Measurements from ENCODE around the gene ALK. TPM values are rescaled to one million over a fixed set of nuclear protein-coding genes. Genes with fewer than 3 reads are reported as not detected.

Gene ALK
- total RNA-seq, 1 donor from 2014 or later = 0.27 TPM

DNA sequence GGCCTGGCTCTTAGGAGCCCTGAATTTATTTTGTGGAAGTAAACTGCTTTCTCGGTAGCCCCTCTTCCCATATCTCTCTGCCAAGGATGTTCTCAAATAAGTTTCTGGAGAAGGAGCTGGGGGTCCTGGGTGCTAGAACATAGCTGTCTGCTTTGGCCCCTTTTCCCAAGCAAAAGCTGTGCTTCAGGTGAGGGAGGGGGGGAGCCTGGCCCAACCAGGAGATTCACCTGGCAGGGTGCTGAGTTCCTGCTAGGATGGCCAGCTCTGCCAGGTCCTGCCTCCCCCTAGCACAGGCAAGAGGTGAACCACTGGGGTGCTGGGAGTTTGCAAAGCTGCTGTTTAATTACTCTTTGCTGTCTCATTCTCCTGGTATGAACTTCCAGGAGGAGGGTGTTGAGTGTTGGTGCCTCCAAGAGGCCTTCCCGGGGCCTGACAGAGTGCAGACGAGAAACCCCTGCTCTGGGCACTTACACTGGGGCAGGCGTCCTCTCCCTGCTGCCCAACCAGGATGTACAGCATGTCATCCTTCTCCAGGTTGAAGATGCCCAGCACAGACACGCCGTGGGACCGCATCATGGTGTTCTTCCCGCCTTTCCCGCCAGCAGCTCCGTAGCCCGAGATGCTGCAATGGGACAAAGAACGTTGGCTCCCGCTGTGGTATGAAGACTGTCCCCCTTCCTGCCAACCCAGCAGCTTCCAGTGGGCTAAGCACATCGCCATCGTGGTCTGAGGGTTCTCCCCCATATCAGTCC, 682.0 kb downstream of the ALK start:
- DNase-seq (ENCODE audit: low read depth) = no peak

- peak; percentile 56 for DNase-seq (ENCODE audit: low read depth)
Observed at GRCh38 chr2:29238497-29238896, 682.9 kb downstream of the ALK start.

DNA sequence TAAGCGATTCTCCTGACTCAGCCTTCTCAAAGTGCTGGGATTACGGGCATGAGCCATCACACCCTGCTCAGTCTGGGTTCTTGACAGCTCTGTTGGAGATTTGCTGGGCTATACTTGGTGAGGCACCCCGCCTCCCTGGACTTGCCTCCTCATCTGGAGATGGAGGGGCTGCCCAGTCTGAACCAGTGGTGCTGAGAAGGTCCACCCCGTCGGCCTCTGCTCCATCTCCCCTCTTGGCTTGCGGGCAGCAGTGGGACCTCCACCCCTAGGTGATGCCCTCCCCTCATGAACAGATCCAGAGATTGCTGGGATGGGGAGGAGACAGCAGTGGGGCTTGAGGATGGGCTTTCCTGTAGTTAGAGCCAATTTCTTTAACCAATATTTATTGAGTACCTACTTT, 685.3 kb downstream of the ALK start:
- DNase-seq (ENCODE audit: low read depth) = no peak

- DNase-seq (ENCODE audit: low read depth) = no peak
Observed at GRCh38 chr2:29235411-29235810, 686.0 kb downstream of the ALK start.

- no peak for DNase-seq (ENCODE audit: low read depth)
Observed at GRCh38 chr2:29233428-29233827, 688.0 kb downstream of the ALK start.

GRCh38 chr2:29232041-29232440, 689.3 kb downstream of the ALK start:
- DNase-seq (ENCODE audit: low read depth) = no peak

- DNase-seq (ENCODE audit: low read depth) = peak; percentile 11
Observed at GRCh38 chr2:29229640-29230039, 691.7 kb downstream of the ALK start.

DNA sequence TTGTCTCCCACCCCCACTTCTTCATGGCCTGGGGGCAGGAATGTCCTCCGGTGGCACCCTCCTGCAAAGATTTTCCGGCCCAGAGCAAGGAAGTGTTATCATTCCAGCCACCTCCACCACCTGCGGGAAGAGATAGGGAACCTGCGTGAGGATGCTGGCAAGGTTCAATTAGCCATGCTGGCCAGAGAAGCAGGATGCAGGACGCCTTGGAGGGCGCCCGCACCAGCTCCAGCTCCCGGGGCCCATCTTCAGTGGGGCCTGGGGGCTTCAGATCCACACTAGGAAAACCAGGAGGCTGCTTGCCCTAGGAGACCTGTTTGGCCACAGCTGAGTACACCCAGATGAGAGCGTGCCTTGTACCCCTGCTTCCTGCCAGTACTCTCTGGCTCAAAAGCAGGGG, 692.4 kb downstream of the ALK start:
- DNase-seq (ENCODE audit: low read depth) = no peak

GRCh38 chr2:29227935-29228675, 693.3 kb downstream of the ALK start:
- peak; percentile 78 for DNase-seq (ENCODE audit: low read depth)

GRCh38 chr2:29226808-29227207, 694.6 kb downstream of the ALK start:
- DNase-seq (ENCODE audit: low read depth) = no peak

DNA sequence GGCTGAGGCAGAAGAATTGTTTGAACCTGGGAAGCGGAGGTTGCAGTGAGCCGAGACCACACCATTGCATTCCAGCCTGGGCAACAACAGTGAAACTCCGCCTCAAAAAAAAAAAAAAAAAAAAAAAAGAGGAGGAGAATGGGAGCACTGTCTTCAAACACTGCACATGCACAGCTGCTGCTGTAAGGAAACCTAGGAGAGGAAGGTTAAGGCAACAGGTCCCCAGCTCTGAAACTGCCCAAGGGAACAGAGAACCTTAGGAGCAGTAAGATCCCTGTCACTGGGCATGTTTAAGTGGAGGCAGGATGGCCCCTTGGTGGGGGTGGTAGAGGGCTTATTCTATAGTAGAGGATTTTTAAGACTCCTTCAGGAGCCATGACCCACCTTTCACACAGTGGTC, 695.0 kb downstream of the ALK start:
- DNase-seq (ENCODE audit: low read depth) = no peak

- no peak for DNase-seq (ENCODE audit: low read depth)
Observed at GRCh38 chr2:29225814-29226213, 695.6 kb downstream of the ALK start.

DNA sequence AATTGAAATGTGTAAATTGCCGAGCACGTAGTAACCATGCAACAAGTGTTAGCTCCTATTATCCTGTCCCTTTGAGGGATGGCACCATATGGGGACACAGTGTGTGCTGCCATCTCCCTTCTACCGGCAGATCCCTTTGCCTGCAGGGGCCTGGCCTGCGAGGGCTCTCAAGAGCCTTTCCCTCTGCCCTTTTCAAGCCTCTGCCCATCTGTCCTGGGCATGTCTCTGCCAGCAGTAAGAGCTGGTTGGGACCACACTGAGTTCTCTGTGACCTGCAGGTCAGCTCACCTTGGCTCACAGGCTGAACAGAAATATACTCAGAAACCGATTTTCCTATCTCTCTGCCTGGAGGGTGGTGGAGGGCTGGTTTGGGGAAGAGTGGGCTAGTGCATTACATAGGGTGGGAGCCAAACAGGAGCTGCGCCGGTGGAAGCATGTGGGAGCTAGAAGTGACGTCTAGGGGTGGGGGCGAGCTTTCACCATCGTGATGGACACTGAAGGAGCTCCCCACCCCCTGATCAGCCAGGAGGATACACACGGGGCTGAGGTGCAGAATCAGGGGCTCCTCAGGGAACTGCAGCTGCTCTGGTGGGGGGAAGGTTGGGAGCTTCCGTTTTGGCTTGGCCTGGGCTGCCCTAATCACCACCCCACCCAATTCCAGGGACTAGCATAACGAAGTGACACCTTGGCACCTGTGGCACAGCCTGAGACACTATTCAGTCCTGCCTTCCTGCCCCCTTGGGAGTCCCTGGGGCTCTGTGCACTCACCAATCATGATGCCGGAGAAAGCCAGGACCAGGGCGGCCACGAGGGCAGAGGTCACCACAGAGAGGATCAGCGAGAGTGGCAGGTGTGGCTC, 696.5 kb downstream of the ALK start:
- DNase-seq (ENCODE audit: low read depth) = no peak

DNA sequence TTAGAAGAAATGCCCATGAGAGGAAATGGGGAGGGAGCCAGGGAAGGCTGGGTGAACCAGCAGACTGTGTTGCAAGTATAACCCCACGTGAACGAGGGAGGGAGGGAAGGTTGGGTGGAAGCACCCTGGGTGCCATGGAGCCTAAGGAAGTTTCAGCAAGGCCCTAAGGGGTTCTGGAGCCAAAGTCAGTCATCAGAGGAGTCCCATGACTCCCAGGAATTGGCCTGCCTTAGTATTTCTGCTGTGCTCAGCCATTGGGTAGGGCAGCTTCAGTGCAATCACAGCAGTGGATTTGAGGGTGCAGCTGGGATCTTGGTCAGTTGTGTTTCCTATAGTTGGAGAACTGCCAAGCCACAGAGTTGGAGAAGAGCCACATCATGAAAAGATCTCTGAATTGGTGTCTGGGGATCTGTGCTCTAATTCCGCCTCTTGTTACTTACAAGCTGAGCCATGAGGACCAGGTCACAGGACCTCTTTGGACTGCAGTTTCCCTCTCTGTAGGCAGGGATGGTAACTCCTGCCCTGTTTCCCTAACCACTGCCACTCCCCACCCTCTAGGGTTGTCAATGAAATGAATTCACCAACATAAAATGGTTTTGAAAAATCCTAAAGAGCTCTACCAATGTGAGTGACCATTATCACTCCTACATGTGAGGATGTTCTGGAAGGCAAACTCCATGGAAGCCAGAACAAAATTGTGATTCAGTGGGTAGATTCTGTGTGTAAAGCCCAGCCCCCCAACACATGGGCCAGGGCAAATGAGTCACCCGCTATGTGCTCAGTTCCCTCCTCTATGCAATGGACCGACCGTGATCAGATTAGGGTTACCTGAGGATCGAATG, 697.3 kb downstream of the ALK start:
- peak; percentile 80 for DNase-seq (ENCODE audit: low read depth)

GRCh38 chr2:29223257-29223656, 698.1 kb downstream of the ALK start:
- DNase-seq (ENCODE audit: low read depth) = no peak

DNA sequence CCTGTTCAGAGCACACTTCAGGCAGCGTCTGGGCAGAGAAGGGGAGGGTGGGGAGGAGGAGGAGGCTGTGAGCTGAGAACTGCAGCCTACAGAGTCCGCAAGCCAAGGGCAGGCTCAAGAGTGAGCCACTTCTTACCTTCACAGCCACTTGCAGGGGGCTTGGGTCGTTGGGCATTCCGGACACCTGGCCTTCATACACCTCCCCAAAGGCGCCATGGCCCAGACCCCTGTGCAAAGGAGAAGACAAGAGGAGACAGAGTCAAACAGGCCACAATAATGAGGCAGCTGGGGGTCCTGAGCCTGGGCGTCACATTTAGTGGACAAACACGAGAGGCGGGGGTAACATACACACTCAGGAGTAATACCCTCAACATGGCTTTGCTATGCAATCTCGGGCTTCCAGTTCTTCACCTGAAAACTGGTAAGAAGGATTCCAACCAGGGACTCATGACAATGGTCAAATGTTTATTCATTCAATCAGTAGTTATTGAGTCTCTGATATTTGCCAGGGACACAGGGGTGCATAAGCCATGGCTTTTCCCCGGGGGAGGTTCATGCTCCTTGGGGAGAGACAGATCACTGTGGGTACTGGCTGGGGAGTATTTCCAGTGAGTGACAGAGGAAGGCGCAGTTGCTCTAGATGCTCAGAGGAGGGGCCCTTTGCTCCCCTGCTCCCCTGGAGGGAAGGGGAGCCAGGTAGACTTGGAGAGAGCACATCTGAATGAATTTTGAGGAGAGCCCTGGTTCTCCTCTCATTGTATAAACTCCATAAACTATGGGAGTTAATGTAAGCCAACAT, 698.8 kb downstream of the ALK start:
- no peak for DNase-seq (ENCODE audit: low read depth)

GRCh38 chr2:29220506-29221270, 700.7 kb downstream of the ALK start:
- no peak for DNase-seq (ENCODE audit: low read depth)

DNA sequence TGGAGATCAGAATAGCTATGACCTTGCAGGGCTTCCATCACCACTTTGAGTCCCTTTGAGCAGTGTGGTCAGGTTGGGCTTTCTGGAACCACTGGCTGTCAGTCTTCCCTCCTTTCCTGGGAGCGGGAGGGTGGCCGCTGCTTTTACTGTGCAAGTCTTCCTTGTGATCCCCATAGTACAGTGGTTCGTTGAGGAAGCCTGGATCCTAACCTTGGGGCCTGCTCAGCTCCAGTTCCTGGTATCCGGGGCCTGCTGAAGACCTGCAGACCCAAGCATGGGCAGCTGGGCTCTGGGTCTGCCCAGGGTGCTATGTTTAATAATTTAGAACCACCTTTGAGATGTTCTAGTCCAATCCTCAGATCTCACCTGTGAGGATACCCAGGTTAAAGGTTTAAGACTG, 702.0 kb downstream of the ALK start:
- DNase-seq (ENCODE audit: low read depth) = no peak

DNA sequence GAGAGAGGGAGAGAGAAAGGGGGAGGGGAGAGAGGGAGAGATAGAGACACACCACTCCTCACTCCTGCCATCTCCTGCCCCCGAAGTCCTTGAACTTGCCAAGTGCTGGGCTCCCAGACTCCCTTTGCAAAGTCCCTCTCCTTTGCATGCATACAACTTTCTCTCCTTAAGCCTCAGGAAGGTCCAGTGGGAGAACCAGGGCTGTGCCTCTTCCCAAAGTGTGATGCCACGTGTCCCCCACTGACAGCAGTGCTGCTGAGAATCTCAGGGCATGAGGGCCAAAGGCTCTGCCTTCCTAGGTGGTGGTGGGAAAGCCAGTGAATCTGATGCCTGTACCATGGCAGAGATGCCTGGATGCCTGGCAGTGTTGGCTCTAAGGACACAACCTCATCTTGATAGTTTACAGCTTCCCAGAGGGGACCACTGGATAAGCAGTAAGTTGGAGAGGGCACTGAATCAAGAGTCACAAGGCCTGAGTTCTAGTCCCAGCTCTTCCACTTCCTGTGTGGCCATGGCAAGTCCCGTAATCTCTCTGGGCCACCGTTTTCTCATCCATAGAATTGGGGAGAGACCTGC, 702.7 kb downstream of the ALK start:
- DNase-seq (ENCODE audit: low read depth) = no peak

Data from myocyte (in vitro differentiated cells).